Panc1 (cell line): ENCODE results near the gene AHCYL1. TPM values are rescaled to one million over a fixed set of nuclear protein-coding genes. Genes with fewer than 3 reads are reported as not detected.

Experiments
- ATAC-seq: fragments of 200-7000 bp; cut with Tn5 transposase; 2 replicates; pipeline ENCODE4 v1.9.1; 2020; ENCODE audit warnings: mild to moderate bottlenecking, moderate library complexity
- Bru-seq: library from RNA; stranded (reverse); fragments of 400-500 nt; gene quantifications from one replicate; lab custom pipeline; 2021; lab: Mats Ljungman, UMichigan
- BruChase-seq, 2 experiments: library from RNA; stranded (reverse); fragments of 400-500 nt; gene quantifications; one replicate each; lab custom pipeline; 2021; lab: Mats Ljungman, UMichigan
- BruUV-seq: library from RNA; stranded (reverse); fragments of 400-500 nt; replicated peaks from 2 replicates; lab custom pipeline; 2021; lab: Mats Ljungman, UMichigan
- CTCF ChIA-PET: fragments of 300-600 bp; sonication (Branson Sonifier 250); formaldehyde crosslinking; loops from one replicate; lab custom pipeline; 2022; ENCODE audit warnings: antibody characterized with exemption; lab: Charles Lee
- POLR2A ChIA-PET: fragments of 300-600 bp; sonication (Branson Sonifier 250); formaldehyde crosslinking; loops from one replicate; lab custom pipeline; 2022; ENCODE audit warnings: antibody characterized with exemption; lab: Charles Lee
- DNase-seq: peaks from one replicate; pipeline ENCODE4 v3.0.0-alpha.2; 2010; ENCODE audit warnings: low read depth, low spot score
- H3K27ac ChIP-seq: 2 replicates; pipeline ENCODE4 v1.5.1; 2011; ENCODE audit warnings: mild to moderate bottlenecking, low read length, inconsistent platforms
- H3K27me3 ChIP-seq: fragments of 200-500 bp; sonication (Bioruptor generic); 2 replicates; pipeline ENCODE4 v1.6.0; 2014; ENCODE audit warnings: low read length, inconsistent platforms; ENCODE audit not compliant: control insufficient read depth, insufficient read depth
- H3K36me3 ChIP-seq: fragments of 200-500 bp; sonication (Bioruptor generic); 2 replicates; pipeline ENCODE4 v1.5.1; 2014; ENCODE audit warnings: inconsistent platforms, mild to moderate bottlenecking, low read length, moderate library complexity; ENCODE audit not compliant: control insufficient read depth, insufficient read depth
- H3K4me1 ChIP-seq: 2 replicates; pipeline ENCODE4 v1.5.1; 2011; ENCODE audit warnings: inconsistent platforms, mild to moderate bottlenecking, low read length, moderate library complexity; ENCODE audit not compliant: control insufficient read depth, insufficient read depth
- H3K4me3 ChIP-seq, 2 experiments: 2 replicates each; pipeline ENCODE4 v1.5.1; 2011 to 2012; ENCODE audit warnings: low read depth in 2 of 2, low read length in 2 of 2, mild to moderate bottlenecking in 2 of 2, inconsistent platforms in 1 of 2, moderate library complexity in 1 of 2
- H3K9me3 ChIP-seq: fragments of 200-500 bp; sonication (Bioruptor generic); 2 replicates; pipeline ENCODE4 v1.5.1; 2014; ENCODE audit warnings: low read depth, mild to moderate bottlenecking, inconsistent platforms, low read length, moderate library complexity; ENCODE audit not compliant: control insufficient read depth, insufficient read depth
- POLR2AphosphoS5 ChIP-seq: IDR thresholded peaks from 2 replicates; pipeline ENCODE4 v1.6.1; 2012; ENCODE audit warnings: mild to moderate bottlenecking, low read depth, low read length, moderate library complexity
- SIN3A ChIP-seq: IDR thresholded peaks from 2 replicates; pipeline ENCODE4 v1.6.1; 2012; ENCODE audit warnings: low read depth, mild to moderate bottlenecking, low read length, moderate library complexity, borderline replicate concordance; ENCODE audit not compliant: insufficient read depth
- TCF7L2 ChIP-seq: IDR thresholded peaks from 2 replicates; pipeline ENCODE4 v1.6.1; 2011; ENCODE audit warnings: mild to moderate bottlenecking, low read depth, low read length, inconsistent platforms
- in situ Hi-C: cut with HindIII; loops from 2 replicates; pipeline ENCODE4 v1.10.0; 2016; ENCODE audit warnings: low sequenced_read_pairs, low pct_unique_long_range_greater_than_20kb
- intact Hi-C: fragments of 100-400 bp; cut with micrococcal nuclease; formaldehyde crosslinking; loops from one replicate; pipeline ENCODE4 v1.10.0; 2022; ENCODE audit not compliant: unreplicated experiment
- long read RNA-seq: library from polyadenylated mRNA; unstranded; transcript quantifications from one replicate; pipeline ENCODE4 v2.0.0, GENCODE V29; 2021; ENCODE audit not compliant: unreplicated experiment
- polyA plus RNA-seq: library from polyadenylated mRNA; unstranded; fragments of >200 nt; gene quantifications from one replicate; pipeline ENCODE4 v1.2.1, GENCODE V29; 2012; ENCODE audit warnings: missing spikeins; ENCODE audit not compliant: insufficient read length
- total RNA-seq: library from RNA; stranded (reverse); gene quantifications from one replicate; pipeline ENCODE4 v1.2.1, GENCODE V29; 2021; ENCODE audit not compliant: unreplicated experiment
- TF ChIP-seq, protein P1 (sequence below): fragments of 450-650 bp; IDR thresholded peaks from 2 replicates; pipeline ENCODE4 v1.5.1; 2017; ENCODE audit warnings: mild to moderate bottlenecking
- TF ChIP-seq, protein P2 (sequence below), 2 experiments: IDR thresholded peaks; 2 replicates each; pipeline ENCODE4 v1.6.1; 2011 to 2012; ENCODE audit warnings: low read depth in 2 of 2, control low read depth in 1 of 2, low read length in 1 of 2, mild to moderate bottlenecking in 1 of 2, moderate library complexity in 1 of 2; ENCODE audit not compliant: insufficient read depth in 1 of 2

AHCYL1 gene
- total RNA-seq (174 TPM), Bru-seq, nascent RNA (percentile 98 among the genes with signal in this experiment), BruChase-seq, experiment 1, labeled RNA remaining after a 2-hour chase (percentile 94 among the genes with signal in this experiment), BruChase-seq, experiment 2, labeled RNA remaining after a 6-hour chase (percentile 95 among the genes with signal in this experiment)
- polyA plus RNA-seq, result 148 TPM
- long read RNA-seq, full-length matches to known transcripts, result 571 of 757 reads
- long read RNA-seq, partial matches to known transcripts, result 24 of 757 reads
- long read RNA-seq, other reads (novel, unspliced or antisense), result 162 of 757 reads

DNA sequence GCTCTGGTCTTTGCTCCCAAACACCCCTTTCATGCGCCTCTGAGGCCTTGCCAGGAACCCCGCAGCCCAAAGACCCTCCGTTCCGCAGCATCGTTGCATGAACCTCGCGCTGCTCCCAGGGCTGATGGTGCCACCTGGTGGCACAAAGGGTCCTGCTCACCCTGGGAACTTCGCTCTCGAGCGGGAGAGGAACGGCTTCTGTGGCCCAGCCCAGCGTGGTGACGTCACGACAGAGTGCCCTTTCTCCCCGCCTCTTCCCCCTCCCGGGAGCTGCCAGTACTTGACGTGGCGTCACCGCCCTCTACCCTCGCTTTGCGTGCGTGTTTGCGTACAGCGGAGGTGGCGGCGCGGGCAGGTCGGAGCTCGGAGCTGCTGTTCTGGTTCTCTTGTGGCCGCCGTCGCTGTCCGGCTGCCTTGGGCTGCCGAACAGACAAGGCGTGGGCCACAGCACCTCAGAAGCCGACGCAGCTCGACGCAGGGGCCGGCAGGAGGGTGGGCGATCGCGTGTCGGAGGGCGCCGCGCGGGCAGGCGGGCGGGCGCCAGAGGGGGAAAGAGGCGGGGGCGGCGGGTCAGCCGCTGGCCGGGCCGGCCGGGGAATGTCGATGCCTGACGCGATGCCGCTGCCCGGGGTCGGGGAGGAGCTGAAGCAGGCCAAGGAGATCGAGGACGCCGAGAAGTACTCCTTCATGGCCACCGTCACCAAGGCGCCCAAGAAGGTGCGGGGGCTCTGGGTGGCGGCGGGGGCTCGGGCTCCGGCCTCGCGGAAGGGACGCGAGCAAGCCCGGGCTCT lies at the start of gene AHCYL1:
TSS of gene AHCYL1 (plus strand) at position 310 of the 791 bp plus-strand sequence. CDS start at position 598, 288 bp downstream.
- peaks cover 52% of the 10 kb centered on the region for H3K4me1 ChIP-seq
- BruUV-seq, result no TSS peak

DNA sequence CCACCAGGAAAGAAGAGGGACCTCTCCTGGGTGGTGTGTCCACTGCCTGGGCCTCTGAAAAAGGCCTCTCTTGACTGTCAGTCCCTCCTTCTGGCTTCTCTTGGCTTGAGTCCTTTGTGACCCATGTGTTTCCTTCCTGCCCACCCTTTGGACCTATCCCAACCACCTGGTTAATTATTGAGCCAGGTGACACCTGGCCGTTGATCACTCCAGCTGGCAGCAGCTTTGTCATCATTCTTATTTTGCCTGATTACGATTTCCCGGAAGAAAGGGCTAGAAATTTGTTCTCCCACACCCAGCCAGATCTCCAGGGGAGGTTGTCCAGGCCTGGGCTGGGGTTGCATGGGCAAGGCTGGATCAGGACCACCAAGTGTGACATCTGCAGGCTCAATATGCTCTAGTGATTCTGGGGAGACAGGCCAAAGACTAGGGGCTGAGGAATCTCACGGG lies 49.1 kb upstream of the AHCYL1 start:
- POLR2A ChIA-PET, result no interaction called here
- no TSS peak for BruUV-seq
- no peak for ATAC-seq

More for the DNA sequence above, at the start of gene AHCYL1:
- peaks cover 4% of the 10 kb centered on the region for H3K36me3 ChIP-seq
- H3K27me3 ChIP-seq, result no peaks in the 10 kb centered on the region
- intact Hi-C loops, result loop anchor here (1.0 to 10.0 kb wide), 4 partner anchors 52 to 440 kb away; partner anchors contain the start of gene GNAI3
- ChIA-PET CTCF (interaction anchor here (0.9 to 2.9 kb wide), 14 partner anchors 24 to 344 kb away, joined by 3 to 53 read pairs (median 6); no protein-coding TSS in a partner anchor), POLR2A (interaction anchor here (0.7 to 1.6 kb wide), 6 partner anchors 24 to 208 kb away, joined by 3 to 6 read pairs (median 4); no protein-coding TSS in a partner anchor)
- peak; percentile 84 for TF ChIP-seq POLR2AphosphoS5
- TF ChIP-seq TCF7L2, result no peak
- TF ChIP-seq, protein P1, sequence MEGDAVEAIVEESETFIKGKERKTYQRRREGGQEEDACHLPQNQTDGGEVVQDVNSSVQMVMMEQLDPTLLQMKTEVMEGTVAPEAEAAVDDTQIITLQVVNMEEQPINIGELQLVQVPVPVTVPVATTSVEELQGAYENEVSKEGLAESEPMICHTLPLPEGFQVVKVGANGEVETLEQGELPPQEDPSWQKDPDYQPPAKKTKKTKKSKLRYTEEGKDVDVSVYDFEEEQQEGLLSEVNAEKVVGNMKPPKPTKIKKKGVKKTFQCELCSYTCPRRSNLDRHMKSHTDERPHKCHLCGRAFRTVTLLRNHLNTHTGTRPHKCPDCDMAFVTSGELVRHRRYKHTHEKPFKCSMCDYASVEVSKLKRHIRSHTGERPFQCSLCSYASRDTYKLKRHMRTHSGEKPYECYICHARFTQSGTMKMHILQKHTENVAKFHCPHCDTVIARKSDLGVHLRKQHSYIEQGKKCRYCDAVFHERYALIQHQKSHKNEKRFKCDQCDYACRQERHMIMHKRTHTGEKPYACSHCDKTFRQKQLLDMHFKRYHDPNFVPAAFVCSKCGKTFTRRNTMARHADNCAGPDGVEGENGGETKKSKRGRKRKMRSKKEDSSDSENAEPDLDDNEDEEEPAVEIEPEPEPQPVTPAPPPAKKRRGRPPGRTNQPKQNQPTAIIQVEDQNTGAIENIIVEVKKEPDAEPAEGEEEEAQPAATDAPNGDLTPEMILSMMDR, result peak; percentile 92
- TF ChIP-seq, protein P2, sequence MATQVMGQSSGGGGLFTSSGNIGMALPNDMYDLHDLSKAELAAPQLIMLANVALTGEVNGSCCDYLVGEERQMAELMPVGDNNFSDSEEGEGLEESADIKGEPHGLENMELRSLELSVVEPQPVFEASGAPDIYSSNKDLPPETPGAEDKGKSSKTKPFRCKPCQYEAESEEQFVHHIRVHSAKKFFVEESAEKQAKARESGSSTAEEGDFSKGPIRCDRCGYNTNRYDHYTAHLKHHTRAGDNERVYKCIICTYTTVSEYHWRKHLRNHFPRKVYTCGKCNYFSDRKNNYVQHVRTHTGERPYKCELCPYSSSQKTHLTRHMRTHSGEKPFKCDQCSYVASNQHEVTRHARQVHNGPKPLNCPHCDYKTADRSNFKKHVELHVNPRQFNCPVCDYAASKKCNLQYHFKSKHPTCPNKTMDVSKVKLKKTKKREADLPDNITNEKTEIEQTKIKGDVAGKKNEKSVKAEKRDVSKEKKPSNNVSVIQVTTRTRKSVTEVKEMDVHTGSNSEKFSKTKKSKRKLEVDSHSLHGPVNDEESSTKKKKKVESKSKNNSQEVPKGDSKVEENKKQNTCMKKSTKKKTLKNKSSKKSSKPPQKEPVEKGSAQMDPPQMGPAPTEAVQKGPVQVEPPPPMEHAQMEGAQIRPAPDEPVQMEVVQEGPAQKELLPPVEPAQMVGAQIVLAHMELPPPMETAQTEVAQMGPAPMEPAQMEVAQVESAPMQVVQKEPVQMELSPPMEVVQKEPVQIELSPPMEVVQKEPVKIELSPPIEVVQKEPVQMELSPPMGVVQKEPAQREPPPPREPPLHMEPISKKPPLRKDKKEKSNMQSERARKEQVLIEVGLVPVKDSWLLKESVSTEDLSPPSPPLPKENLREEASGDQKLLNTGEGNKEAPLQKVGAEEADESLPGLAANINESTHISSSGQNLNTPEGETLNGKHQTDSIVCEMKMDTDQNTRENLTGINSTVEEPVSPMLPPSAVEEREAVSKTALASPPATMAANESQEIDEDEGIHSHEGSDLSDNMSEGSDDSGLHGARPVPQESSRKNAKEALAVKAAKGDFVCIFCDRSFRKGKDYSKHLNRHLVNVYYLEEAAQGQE (IDR thresholded peaks at IDR 0.05; ENCODE audit: insufficient read depth in 1 of 2, low read depth in 2 of 2, low read length in 1 of 2), result peak in 1 of 2 experiments; percentile 48; a peak in 1 of 4 replicates
- TF ChIP-seq SIN3A, result no peak
- peak within 1 kb of the TSS; percentile 95 for H3K27ac ChIP-seq
- DNase-seq (peak; percentile 86), ATAC-seq (peak; percentile 95)
- peak within 1 kb of the TSS; percentile 88 to 90 for H3K4me3 ChIP-seq
- in situ Hi-C loops, result no loop called here
- H3K9me3 ChIP-seq, result no peaks in the 10 kb centered on the region

More for the DNA sequence above, 49.1 kb upstream of the AHCYL1 start:
- TF ChIP-seq SIN3A, result no peak
- TF ChIP-seq, protein P1, result no peak
- TF ChIP-seq POLR2AphosphoS5, result no peak
- TF ChIP-seq, protein P2 (IDR thresholded peaks at IDR 0.05; ENCODE audit: insufficient read depth in 1 of 2, low read depth in 2 of 2, low read length in 1 of 2), result no peak
- TF ChIP-seq TCF7L2, result no peak
- peak overlapping the region; percentile 97 for H3K27ac ChIP-seq
- H3K4me3 ChIP-seq, result no peak overlapping the region
- H3K9me3 ChIP-seq, result peaks cover 3% of the 10 kb centered on the region; the same call in 1 of the 2 replicates
- H3K4me1 ChIP-seq, result peaks cover 38% of the 10 kb centered on the region
- H3K27me3 ChIP-seq, result no peaks in the 10 kb centered on the region
- CTCF ChIA-PET, result no interaction called here
- intact Hi-C loops, result no loop called here
- in situ Hi-C loops, result no loop called here
- DNase-seq, result no peak
- H3K36me3 ChIP-seq, result no peaks in the 10 kb centered on the region
